ENCODE data around the gene MED13.

- TF ChIP-seq CTCF (IDR thresholded peaks at IDR 0.05) (no peak), ZFX (IDR thresholded peaks at IDR 0.05; ENCODE audit: borderline replicate concordance) (no peak)
Measured at GRCh38 chr17:62085511-62086408, 20.7 kb upstream of the MED13 start.

All from 22Rv1 (cell line).